GM12878 (cell line): ENCODE results near the gene SNRPD2. TPM values are rescaled to one million over a fixed set of nuclear protein-coding genes. Genes with fewer than 3 reads are reported as not detected.

ENCODE experiments used
- BCL11A ChIP-seq: IDR thresholded peaks from 2 replicates; pipeline ENCODE4 v1.6.1; 2011; ENCODE audit warnings: low read depth, low read length
- BHLHE40 ChIP-seq, 2 experiments: fragments of 450-650 bp in 1 of 2; IDR thresholded peaks; 2 replicates each; pipeline ENCODE4 v1.6.1; 2011 to 2017; ENCODE audit warnings: low read depth in 2 of 2, borderline replicate concordance in 1 of 2, improper control_type of control experiment in 1 of 2, low read length in 1 of 2, mild to moderate bottlenecking in 1 of 2
- CEBPB ChIP-seq, 2 experiments: fragments of 150-350 bp in 1 of 2; IDR thresholded peaks; 2 replicates each; pipeline ENCODE4 v1.6.1; 2012 to 2014; ENCODE audit warnings: low read depth in 2 of 2, low read length in 2 of 2, borderline replicate concordance in 1 of 2, inconsistent platforms in 1 of 2
- CHD4 ChIP-seq: fragments of 200-600 bp; sonication (generic); IDR thresholded peaks from 2 replicates; pipeline ENCODE4 v1.6.1; 2016; ENCODE audit warnings: mild to moderate bottlenecking
- KDM1A ChIP-seq: fragments of 200-600 bp; sonication (generic); IDR thresholded peaks from 2 replicates; pipeline ENCODE4 v1.6.1; 2016; ENCODE audit warnings: borderline replicate concordance
- NBN ChIP-seq: fragments of 450-650 bp; IDR thresholded peaks from 2 replicates; pipeline ENCODE4 v1.6.1; 2016
- NFYA ChIP-seq: IDR thresholded peaks from 2 replicates; pipeline ENCODE4 v1.6.1; 2011; ENCODE audit warnings: low read depth, mild to moderate bottlenecking, low read length, improper control_type of control experiment, borderline replicate concordance
- RUNX3 ChIP-seq: IDR thresholded peaks from 2 replicates; pipeline ENCODE4 v1.6.1; 2012; ENCODE audit warnings: low read length, inconsistent platforms
- STAT1 ChIP-seq: fragments of 450-650 bp; conservative IDR thresholded peaks from 2 replicates; pipeline ENCODE4 v1.6.1; 2014; ENCODE audit warnings: antibody characterized with exemption, mild to moderate bottlenecking
- SUZ12 ChIP-seq: fragments of 200-600 bp; sonication (generic); IDR thresholded peaks from one replicate; pipeline ENCODE4 v1.6.1; 2018; ENCODE audit warnings: antibody characterized with exemption, mild to moderate bottlenecking; ENCODE audit not compliant: unreplicated experiment
- polyA plus RNA-seq, 11 experiments: library from polyadenylated mRNA; depleted of rRNA in 4 of 11; unstranded in 6 of 11; stranded (reverse) in 5 of 11; fragments of >200 nt; fragmentation: Nextera tagmentation in 4 of 11; fragmentation: Illumina TruSeq in 1 of 11; extraction: Ambion mirVana in 4 of 11; extraction: Trizol in 1 of 11; gene quantifications; 1 replicate in 1 of 11; 2 replicates in 10 of 11; pipeline versions ENCODE4 v1.2.1 to v1.2.3, GENCODE V29; 2011 to 2016; ENCODE audit warnings: inconsistent platforms in 2 of 11, missing spikeins in 2 of 11, low read depth in 1 of 11
- total RNA-seq, 4 experiments: library from RNA; depleted of rRNA in 3 of 4; stranded (reverse); fragments of >200 nt in 3 of 4; fragmentation: Illumina TruSeq in 1 of 4; extraction: Trizol in 1 of 4; gene quantifications; 2 replicates each; pipeline versions ENCODE4 v1.2.1 to v1.2.3, GENCODE V29; 2013 to 2021
- TF ChIP-seq, protein P1 (sequence below): fragments of 450-650 bp; IDR thresholded peaks from 2 replicates; pipeline ENCODE4 v1.6.1; 2017; ENCODE audit warnings: mild to moderate bottlenecking, moderate library complexity
- TF ChIP-seq, protein P2 (sequence below): fragments of 450-650 bp; IDR thresholded peaks from 2 replicates; pipeline ENCODE4 v1.6.1; 2016; ENCODE audit warnings: mild to moderate bottlenecking, moderate library complexity, borderline replicate concordance
- TF ChIP-seq, protein P3 (sequence below): fragments of 450-650 bp; formaldehyde crosslinking; IDR thresholded peaks from 2 replicates; pipeline ENCODE4 v1.4.0; 2022; ENCODE audit warnings: mild to moderate bottlenecking, moderate library complexity
- TF ChIP-seq, protein P4 (sequence below): fragments of 450-650 bp; IDR thresholded peaks from 2 replicates; pipeline ENCODE4 v1.6.1; 2017; ENCODE audit warnings: low read depth, mild to moderate bottlenecking, moderate library complexity

SNRPD2 gene
- total and polyA plus RNA-seq, 10 of the 15 experiments (the other 5 are each of a cell fraction or from before 2014, with no cell fraction given): 526 to 3,621 (median 951) TPM

DNA sequence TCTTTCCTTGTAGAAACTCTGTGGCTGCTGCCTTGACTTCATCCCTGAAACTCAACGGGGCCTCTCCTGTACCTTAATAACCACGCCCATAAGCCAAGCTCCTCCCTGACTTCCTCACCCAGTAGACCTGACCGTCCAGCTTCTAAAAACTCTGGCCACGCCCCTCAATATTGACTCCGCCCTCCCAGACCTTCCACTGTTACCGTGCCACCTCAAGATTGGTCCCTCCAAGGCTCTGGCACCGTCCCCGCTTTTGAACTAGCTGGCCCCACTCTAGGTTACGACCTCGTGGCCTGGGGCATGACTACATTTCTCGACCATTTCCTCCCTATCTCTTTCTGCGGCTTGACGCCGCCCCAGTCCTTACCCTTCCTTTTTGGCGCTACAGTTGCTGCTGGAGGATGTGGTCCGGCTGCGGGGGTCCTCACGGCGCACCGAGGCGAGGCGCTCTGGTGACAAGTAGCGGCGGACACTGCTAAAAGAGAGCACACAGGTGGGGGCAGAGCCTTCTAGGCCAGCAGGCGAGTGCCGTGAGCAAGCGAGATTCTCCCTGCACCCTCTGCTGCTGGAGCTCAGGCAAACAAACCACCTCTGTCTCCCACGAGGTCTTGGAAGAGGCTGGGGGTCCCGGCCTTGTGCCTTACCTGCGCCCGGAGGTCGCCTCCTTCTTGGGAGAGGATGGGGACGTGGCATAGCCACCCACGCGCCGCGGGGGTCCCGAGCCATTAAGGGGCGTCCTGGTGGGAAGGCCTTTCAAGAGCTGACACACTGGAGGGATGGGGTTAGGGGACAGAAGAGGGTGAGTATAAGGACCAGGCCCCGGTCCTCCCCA, 50.3 kb downstream of the SNRPD2 start (continued):
- TF ChIP-seq, protein P1, sequence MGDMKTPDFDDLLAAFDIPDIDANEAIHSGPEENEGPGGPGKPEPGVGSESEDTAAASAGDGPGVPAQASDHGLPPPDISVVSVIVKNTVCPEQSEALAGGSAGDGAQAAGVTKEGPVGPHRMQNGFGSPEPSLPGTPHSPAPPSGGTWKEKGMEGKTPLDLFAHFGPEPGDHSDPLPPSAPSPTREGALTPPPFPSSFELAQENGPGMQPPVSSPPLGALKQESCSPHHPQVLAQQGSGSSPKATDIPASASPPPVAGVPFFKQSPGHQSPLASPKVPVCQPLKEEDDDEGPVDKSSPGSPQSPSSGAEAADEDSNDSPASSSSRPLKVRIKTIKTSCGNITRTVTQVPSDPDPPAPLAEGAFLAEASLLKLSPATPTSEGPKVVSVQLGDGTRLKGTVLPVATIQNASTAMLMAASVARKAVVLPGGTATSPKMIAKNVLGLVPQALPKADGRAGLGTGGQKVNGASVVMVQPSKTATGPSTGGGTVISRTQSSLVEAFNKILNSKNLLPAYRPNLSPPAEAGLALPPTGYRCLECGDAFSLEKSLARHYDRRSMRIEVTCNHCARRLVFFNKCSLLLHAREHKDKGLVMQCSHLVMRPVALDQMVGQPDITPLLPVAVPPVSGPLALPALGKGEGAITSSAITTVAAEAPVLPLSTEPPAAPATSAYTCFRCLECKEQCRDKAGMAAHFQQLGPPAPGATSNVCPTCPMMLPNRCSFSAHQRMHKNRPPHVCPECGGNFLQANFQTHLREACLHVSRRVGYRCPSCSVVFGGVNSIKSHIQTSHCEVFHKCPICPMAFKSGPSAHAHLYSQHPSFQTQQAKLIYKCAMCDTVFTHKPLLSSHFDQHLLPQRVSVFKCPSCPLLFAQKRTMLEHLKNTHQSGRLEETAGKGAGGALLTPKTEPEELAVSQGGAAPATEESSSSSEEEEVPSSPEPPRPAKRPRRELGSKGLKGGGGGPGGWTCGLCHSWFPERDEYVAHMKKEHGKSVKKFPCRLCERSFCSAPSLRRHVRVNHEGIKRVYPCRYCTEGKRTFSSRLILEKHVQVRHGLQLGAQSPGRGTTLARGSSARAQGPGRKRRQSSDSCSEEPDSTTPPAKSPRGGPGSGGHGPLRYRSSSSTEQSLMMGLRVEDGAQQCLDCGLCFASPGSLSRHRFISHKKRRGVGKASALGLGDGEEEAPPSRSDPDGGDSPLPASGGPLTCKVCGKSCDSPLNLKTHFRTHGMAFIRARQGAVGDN: peak; percentile 64; the same call in 1 of the 2 replicates
- TF ChIP-seq KDM1A (no peak), STAT1 (0 out of 2 replicates have a peak, but pooled peaks have one; percentile 53), BCL11A (no peak), SUZ12 (no peak), NBN (peak; percentile 77; the same call in 1 of the 2 replicates), BHLHE40 (IDR thresholded peaks at IDR 0.05; ENCODE audit: borderline replicate concordance in 1 of 2, low read depth in 2 of 2, low read length in 1 of 2) (peak in 1 of 2 experiments; percentile 31; a peak in 1 of 4 replicates), CEBPB (IDR thresholded peaks at IDR 0.05; ENCODE audit: borderline replicate concordance in 1 of 2, low read depth in 2 of 2, low read length in 2 of 2) (no peak), CHD4 (no peak), NFYA (no peak), RUNX3 (0 out of 2 replicates have a peak, but pooled peaks have one; percentile 4)
- TF ChIP-seq, protein P2, sequence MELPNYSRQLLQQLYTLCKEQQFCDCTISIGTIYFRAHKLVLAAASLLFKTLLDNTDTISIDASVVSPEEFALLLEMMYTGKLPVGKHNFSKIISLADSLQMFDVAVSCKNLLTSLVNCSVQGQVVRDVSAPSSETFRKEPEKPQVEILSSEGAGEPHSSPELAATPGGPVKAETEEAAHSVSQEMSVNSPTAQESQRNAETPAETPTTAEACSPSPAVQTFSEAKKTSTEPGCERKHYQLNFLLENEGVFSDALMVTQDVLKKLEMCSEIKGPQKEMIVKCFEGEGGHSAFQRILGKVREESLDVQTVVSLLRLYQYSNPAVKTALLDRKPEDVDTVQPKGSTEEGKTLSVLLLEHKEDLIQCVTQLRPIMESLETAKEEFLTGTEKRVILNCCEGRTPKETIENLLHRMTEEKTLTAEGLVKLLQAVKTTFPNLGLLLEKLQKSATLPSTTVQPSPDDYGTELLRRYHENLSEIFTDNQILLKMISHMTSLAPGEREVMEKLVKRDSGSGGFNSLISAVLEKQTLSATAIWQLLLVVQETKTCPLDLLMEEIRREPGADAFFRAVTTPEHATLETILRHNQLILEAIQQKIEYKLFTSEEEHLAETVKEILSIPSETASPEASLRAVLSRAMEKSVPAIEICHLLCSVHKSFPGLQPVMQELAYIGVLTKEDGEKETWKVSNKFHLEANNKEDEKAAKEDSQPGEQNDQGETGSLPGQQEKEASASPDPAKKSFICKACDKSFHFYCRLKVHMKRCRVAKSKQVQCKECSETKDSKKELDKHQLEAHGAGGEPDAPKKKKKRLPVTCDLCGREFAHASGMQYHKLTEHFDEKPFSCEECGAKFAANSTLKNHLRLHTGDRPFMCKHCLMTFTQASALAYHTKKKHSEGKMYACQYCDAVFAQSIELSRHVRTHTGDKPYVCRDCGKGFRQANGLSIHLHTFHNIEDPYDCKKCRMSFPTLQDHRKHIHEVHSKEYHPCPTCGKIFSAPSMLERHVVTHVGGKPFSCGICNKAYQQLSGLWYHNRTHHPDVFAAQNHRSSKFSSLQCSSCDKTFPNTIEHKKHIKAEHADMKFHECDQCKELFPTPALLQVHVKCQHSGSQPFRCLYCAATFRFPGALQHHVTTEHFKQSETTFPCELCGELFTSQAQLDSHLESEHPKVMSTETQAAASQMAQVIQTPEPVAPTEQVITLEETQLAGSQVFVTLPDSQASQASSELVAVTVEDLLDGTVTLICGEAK: peak; percentile 62; the same call in 1 of the 2 replicates
- TF ChIP-seq, protein P3, sequence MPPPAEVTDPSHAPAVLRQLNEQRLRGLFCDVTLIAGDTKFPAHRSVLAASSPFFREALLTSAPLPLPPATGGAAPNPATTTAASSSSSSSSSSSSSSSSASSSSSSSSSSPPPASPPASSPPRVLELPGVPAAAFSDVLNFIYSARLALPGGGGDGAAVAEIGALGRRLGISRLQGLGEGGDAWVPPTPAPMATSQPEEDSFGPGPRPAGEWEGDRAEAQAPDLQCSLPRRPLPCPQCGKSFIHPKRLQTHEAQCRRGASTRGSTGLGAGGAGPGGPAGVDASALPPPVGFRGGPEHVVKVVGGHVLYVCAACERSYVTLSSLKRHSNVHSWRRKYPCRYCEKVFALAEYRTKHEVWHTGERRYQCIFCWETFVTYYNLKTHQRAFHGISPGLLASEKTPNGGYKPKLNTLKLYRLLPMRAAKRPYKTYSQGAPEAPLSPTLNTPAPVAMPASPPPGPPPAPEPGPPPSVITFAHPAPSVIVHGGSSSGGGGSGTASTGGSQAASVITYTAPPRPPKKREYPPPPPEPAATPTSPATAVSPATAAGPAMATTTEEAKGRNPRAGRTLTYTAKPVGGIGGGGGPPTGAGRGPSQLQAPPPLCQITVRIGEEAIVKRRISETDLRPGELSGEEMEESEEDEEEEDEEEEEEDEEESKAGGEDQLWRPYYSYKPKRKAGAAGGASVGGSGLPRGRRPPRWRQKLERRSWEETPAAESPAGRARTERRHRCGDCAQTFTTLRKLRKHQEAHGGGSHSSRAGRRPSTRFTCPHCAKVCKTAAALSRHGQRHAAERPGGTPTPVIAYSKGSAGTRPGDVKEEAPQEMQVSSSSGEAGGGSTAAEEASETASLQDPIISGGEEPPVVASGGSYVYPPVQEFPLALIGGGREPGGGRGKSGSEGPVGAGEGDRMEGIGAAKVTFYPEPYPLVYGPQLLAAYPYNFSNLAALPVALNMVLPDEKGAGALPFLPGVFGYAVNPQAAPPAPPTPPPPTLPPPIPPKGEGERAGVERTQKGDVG (CRISPR knock-in tag): no peak
- TF ChIP-seq, protein P4, sequence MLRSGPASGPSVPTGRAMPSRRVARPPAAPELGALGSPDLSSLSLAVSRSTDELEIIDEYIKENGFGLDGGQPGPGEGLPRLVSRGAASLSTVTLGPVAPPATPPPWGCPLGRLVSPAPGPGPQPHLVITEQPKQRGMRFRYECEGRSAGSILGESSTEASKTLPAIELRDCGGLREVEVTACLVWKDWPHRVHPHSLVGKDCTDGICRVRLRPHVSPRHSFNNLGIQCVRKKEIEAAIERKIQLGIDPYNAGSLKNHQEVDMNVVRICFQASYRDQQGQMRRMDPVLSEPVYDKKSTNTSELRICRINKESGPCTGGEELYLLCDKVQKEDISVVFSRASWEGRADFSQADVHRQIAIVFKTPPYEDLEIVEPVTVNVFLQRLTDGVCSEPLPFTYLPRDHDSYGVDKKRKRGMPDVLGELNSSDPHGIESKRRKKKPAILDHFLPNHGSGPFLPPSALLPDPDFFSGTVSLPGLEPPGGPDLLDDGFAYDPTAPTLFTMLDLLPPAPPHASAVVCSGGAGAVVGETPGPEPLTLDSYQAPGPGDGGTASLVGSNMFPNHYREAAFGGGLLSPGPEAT: no peak
